LNCaP clone FGC (cell line): ENCODE results near the gene KLHL29.

Experiments used
- DNase-seq: peaks from one replicate; pipeline ENCODE4 v3.0.0-alpha.2; 2011; ENCODE audit warnings: low read depth
- H3K4me3 ChIP-seq: 2 replicates; pipeline ENCODE4 v1.5.1; 2011; ENCODE audit warnings: mild to moderate bottlenecking, low read depth, low read length, control low read depth
- CTCF ChIP-seq: IDR thresholded peaks from 2 replicates; pipeline ENCODE4 v1.5.1; 2012; ENCODE audit warnings: mild to moderate bottlenecking; ENCODE audit not compliant: control insufficient read depth, insufficient read depth; ENCODE audit errors: extremely low read depth

Gene KLHL29

GRCh38 chr2:23430263-23430662 lies 45.3 kb downstream of the KLHL29 start:
- DNase-seq: no peak
- TF ChIP-seq CTCF: no peak
- H3K4me3 ChIP-seq: no peak overlapping the region

GRCh38 chr2:23432531-23432930 lies 47.6 kb downstream of the KLHL29 start:
- no peak for TF ChIP-seq CTCF

GRCh38 chr2:23433282-23433681 lies 48.3 kb downstream of the KLHL29 start:
- H3K4me3 ChIP-seq: no peak overlapping the region
- no peak for DNase-seq
- TF ChIP-seq CTCF: no peak

More at GRCh38 chr2:23432531-23432930, 47.6 kb downstream of the KLHL29 start:
- no peak overlapping the region for H3K4me3 ChIP-seq
- DNase-seq: no peak

- TF ChIP-seq CTCF: no peak
- H3K4me3 ChIP-seq: no peak overlapping the region
- DNase-seq: no peak
Measured at GRCh38 chr2:23434721-23435121, 49.7 kb downstream of the KLHL29 start.

- no peak for TF ChIP-seq CTCF
- no peak for DNase-seq
- H3K4me3 ChIP-seq: no peak overlapping the region
Measured at GRCh38 chr2:23435250-23436035, 50.5 kb downstream of the KLHL29 start.

- DNase-seq: no peak
- H3K4me3 ChIP-seq: no peak overlapping the region
- no peak for TF ChIP-seq CTCF
Measured at GRCh38 chr2:23436346-23437098, 51.5 kb downstream of the KLHL29 start.

- TF ChIP-seq CTCF: no peak
- H3K4me3 ChIP-seq: no peak overlapping the region
Measured at GRCh38 chr2:23441414-23441813, 56.4 kb downstream of the KLHL29 start.

More at GRCh38 chr2:23441414-23441813, 56.4 kb downstream of the KLHL29 start:
- no peak for DNase-seq
